Myocyte (in vitro differentiated cells): ENCODE data around the gene CDHR1. TPM values are rescaled to one million over a fixed set of nuclear protein-coding genes. Genes with fewer than 3 reads are reported as not detected.
"Not testable (repeated sequence)": the region's sequence is repeated elsewhere in the genome, so short reads cannot be mapped to it uniquely, and the experiment has no call there.

ENCODE experiments used
- DNase-seq: peaks from one replicate; pipeline ENCODE4 v3.0.0-alpha.2; 2012; ENCODE audit warnings: low read depth
- total RNA-seq: library from RNA; depleted of rRNA; stranded (reverse); fragments of >200 nt; gene quantifications from 2 replicates; pipeline ENCODE4 v1.2.3, GENCODE V29; 2014

The CDHR1 gene
- total RNA-seq, 1 donor from 2014 or later = 0.86 TPM

DNA sequence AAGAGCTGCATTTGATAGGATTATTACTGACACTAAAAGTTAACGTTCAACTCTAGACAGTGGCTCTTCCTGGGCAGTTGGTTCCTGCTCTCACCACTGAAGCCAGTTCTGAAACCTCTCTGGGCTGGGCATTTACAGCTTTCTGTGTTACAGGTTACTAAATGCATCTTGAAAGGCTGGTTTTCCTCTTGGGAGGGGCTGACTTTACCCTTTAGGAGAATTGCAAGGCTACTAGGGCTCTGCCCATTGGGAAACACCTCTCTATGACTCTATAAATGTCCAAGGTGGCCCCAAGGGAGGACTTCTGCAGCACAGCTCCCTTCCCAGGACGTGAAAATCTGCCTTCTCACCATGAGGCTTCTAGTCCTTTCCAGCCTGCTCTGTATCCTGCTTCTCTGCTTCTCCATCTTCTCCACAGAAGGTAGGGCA is 20.8 kb upstream of the CDHR1 start, which contains the start of gene GPR15LG:
GPR15LG (plus strand) TSS at position 301 of the 429 bp plus-strand sequence; CDS start at position 352, 51 bp downstream.
- DNase-seq = no peak

DNA sequence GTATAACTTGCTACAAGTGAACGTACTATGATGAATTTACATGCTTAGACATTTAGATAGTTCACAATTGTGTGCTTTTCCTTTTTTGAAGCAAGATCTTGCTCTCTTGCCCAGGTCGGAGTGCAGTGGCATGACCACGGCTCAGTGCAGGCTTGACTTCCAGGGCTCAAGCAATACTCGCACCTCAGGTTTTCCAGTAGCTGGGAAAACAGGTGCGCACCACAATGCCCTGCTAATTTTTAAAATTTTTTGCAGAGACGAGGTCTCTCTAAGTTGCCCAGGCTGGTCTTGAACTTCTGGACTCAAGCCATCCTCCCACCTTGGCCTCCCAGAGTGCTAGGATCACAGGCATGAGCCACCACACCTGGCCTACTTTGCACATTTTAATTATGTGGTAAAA is 18.9 kb upstream of the CDHR1 start:
- DNase-seq = no peak

DNA sequence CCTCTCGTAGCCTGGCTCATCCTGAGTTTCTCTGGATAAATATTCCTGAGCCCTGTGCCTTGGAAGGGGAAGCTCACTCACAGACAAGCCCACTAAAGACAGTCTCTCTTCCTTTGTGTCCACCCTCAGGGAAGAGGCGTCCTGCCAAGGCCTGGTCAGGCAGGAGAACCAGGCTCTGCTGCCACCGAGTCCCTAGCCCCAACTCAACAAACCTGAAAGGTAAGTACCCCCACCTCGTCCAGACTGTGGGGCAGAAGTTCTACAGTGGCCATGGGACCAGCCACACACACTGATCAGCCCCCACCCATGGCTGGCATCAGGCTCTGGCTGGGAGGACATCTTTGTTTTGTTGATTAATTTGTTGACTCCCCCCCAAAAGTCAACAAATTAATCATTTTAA is 18.0 kb upstream of the CDHR1 start:
- DNase-seq = no peak

DNA sequence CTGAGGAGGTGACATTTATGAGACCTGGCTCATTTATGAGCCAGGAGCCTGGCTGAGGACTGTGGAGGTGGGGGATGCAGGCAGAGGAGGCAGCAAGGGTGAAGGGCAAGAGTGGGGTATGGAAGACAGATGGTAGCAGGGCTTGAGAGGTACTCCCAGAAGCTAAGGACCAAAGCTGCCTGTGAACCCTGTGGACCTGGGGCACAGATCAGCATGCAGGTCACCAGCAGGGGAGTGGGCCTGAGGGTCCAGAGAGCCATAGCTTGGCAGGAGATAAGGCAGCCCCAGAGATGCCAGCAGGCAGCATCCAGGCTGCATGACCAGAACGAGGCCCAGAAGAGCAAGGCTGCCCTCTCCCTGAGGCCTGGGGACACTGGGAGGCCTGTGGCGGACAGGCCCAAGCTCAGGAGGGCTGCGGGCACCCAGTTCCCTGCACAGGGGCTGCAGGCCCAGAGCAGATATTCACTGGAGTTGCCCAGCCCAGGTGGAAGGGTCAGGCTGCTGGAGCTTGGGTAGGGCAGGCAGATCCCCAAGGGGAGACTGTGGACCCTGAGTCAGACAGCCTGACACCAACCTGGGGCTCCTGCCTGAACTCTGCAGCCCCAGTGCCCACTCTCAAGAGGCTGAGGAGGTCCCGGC is 17.4 kb upstream of the CDHR1 start:
- no peak for DNase-seq

DNA sequence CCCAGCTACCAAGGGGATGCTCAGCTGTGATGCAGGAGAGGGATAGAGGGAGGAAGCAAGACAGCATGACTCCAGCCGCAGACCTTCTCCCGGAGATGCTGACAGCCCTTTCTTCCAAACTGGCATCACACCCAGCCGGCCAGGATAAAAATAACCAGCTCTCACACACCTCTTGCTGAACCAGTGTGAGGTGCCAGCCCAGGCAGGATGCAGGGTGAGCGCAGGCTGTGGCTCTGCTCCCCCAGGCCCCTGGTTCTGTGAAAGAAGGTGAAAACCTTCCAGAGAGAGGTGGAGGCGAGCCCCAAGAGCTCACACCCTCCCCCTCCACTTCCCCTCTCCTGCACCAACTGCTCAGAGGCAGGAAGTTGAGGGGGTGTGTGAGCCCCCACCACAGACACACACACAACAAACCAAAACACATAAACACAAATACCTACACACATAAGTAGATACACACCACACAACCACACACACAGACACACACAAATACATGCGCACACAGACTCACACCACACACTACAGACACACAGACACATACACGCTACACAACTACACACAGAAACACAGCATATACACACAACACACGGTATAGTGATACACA is 16.7 kb upstream of the CDHR1 start:
- no peak for DNase-seq

DNA sequence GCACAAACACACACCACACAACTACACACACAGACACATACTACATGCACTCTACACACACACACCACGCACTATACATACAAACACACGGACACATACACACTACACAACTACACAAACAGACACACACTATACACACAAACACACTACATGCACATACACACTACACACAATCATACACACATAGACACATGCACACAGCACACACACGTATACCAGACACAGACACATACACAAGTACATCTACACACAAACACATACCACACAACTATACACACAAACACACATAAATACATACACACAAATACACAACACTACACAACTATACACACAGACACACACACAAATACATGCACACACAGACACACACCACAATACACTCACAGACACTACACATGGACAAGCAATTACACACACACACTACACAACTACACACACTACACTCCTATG is 16.2 kb upstream of the CDHR1 start:
- no peak for DNase-seq

DNA sequence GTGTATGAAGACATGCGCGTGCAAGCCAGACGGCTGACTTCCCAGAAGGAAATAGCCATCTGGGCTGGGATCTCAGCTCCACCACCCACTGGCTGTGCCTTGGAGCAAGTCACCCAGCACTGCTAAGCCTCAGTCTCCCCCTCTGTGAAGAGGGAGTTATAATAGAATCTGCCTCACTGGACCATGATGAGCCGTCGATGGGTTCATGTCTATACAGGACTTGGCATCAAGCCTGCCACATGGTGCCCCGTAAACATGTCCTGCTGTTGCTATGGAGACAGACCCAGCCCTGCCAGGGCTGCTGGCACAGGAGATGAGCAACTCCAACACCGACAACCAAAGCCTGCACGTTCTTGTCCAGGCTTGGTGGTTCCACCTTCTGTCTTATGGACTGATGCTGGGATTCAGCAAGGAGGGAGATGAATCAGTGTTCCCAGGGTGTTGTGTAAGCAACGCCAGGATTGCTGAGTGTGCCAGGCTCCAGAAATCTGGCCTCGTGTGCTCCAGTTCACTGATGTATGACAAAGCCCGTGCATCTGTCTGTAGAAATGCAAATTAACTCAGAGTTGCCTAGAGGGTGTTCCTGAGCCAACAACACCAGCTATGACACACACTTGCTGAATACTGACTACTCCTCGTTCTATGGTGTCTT is 15.2 kb upstream of the CDHR1 start:
- DNase-seq = peak; percentile 16

DNA sequence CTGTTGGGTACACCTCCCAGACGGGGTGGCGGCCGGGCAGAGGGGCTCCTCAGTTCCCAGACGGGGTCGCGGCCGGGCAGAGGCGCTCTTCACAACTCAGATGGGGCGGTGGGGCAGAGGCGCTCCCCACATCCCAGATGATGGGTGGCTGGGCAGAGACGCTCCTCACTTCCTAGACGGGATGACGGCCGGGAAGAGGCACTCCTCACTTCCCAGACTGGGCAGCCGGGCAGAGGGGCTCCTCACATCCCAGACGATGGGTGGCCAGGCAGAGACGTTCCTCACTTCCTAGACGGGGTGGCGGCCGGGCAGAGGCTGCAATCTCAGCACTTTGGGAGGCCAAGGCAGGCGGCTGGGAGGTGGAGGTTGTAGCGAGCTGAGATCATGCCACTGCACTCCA is 14.0 kb upstream of the CDHR1 start:
- DNase-seq = not testable (repeated sequence)

DNA sequence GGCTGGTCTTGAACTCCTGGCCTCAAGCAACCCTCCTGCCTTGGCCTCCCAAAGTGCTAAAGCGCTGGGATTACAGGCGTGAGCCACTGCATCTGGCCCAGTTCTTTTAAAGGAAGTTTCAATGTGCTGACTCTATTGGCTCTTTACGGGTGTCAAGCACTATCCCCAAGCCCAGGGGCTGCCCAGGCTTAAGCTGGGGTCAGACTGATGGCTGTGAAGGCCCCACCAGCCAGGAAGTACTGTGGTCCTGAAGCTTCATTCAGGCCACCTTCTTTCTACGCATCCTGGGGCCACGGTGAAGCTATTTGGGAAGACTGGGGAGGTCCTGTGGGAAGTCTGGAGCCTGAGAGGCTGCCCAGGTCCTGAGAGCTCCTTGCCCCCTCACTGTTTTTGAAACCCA is 12.7 kb upstream of the CDHR1 start:
- DNase-seq = no peak

DNA sequence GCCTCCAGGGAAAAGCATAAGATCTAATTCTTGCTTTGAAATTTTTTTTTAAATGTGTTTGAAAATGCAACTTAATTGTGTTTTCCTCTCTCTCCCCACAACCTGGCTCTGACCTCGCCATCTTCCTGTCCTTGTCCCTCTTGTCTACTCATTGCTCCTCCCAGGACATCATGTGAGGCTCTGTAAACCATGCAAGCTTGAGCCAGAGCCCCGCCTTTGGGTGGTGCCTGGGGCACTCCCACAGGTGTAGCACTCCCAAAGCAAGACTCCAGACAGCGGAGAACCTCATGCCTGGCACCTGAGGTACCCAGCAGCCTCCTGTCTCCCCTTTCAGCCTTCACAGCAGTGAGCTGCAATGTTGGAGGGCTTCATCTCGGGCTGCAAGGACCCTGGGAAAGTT is 9.8 kb upstream of the CDHR1 start:
- no peak for DNase-seq

DNA sequence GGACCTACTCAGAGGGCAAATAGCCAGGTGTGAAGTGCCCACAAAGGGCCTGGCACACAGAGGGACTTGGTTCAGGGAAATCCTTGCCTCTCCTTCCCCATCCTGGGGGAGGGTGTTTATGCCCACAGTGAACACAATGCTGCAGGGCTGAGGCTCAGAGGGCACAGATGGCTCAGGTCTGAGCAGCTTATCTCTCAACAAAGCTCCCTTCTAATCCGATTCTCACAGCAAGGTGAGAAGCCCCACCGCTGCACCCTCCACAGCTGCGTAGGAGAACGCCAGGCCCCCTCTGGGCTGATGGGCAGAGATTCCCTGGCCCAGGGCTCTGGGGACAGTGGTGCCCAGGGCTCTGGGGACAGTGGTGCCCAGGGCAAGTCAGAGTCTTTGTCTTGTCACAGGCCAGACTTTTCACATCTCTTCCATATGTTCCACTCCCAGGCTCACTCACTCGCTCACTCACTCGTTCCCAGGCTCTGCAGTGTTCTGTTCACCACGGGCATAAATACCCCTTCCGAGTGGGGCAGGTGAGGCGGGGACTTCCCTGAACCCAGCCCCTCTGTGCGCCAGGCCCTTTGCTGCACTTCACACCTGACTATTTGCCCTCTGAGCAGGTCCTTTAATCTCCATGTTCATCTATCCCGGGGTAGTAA is 8.7 kb upstream of the CDHR1 start:
- DNase-seq = no peak

DNA sequence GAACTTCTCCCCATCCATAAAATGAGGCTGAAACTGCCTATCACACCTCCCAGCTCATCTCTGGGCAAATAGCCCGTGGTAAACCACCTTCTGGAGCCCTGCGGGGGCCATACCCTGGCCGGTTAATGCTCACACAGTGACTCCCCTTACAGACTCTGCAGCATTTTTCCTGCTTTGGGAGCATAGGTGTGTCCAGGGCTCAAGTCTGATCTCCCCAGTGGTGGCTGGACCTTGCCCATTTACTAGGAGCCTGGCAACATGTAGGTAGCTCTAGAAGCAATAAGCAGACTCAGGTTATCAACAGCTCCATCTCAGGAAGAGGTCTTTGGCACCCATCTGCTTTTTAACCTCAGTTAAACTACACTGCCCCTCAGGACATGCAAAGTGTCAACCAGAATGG is 5.5 kb upstream of the CDHR1 start:
- DNase-seq = no peak

DNA sequence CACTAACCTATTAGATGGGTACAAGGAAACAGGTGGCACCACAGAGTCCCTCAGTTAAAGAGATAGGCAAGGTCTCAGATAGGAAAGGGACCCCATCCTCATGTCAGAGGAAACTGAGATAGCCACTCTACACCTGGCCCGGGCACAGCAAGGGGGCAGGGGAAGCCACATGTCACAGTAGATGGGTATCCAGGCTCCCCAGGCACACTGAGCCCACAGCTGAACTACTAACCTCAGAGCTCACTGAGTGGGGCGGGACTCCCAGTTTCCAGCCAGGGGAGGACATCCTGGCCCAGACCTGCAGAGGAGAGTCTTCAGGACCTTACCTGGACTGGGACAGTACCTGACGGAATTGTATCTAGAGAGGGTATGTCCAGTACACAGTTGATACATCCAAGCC is 3.7 kb upstream of the CDHR1 start:
- DNase-seq = no peak

DNA sequence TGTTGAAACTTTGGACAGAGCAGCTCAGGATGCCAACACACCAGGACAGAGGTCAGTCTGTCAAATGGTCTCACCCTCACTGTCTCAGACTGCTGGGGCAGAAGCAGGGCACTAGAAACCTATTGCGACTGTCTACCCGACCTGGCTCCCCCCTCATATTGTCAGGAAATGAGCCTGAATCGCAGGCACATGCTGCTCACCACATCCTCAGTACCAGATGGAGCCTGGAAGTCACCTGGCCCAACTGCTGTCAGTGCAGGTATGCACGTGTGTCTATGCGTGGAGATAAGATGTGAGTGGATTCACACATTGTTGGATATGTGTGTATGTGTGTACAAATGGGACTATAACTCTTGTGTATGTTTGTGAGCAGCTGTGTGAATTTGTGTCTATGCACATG is 3.2 kb upstream of the CDHR1 start:
- no peak for DNase-seq

DNA sequence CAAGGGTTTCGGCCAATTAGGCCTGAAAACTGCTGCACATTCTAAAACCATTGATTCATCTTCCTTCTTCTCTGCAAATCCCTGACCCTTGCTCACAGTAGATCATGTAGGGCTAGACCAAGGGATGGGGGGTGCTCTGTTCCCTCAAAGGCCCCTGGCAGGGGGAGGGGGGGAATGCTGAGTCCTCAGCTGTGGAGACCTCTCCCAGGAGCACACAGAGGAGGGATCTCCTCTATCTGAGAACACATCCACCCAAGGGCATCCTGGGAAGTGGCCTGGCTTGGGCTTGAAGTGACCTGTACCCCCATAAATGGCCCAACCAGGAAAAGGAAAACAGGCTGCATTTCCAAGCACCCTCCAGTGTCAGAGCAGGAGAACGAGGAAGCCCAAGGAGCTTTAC is 1.0 kb upstream of the CDHR1 start:
- no peak for DNase-seq

DNA sequence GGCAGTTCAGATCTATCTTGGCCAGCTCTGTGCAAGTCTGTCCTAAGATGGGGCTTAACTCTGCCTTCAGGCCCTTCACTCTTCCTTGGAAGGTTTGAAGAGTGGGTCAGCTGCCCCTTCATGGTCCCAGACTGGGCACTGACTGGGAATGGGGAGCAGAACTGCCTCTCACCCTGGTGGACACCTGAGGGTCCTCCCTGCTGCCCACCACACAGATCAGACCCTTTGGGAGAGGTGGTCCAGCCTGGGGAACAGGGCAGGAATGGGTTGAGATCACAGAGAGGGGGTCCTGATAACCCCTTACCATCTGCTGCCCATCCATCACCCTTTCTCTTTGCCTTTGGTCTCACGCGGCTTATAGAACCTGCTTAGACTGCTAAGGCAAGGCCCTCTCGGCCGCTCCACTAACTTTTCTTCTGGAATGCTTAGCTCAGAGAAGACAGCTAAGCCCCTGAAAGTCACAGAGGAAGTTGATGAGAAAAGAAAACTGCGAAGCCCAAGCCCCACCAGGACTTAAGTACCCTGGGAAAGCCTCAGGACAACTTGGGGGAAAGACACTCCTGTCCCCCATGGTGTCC is 402 bp upstream of the CDHR1 start:
- DNase-seq = no peak

DNA sequence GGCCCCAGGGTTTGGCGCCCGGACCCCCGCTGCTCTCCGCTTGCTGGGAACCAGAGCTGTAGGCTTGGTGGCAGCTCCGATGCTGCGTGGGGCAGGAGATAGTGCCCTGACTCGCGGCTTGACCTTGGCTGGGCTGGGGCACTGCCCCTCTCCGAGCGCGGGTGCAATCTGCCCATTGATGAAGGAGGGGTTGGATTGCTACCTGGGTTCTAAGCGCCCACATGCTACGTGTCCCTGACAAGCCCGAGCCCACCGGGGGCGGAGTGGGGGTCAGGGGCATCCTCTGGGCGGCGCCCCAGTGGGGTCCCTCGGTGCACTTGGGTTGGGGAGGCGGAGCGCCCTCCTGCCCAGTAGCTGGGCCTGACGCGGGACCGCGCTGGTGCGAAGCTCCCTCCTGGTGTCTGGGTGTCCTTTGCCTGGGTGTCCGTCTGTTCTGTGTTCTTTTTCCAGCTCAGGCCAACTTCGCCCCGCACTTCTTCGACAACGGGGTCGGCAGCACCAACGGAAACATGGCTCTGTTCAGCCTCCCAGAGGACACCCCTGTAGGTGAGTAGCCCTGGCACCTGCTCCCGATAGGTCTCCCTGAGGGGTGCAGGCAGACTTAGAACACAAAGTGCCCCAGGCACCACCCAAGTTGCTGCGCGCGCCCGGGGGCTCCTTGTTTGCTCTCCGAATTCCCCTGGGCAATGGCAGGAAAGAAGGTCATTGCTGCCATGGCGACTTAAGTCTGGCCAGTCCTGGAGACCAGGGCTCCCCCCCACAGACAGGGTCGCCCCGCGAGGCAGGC is 900 bp downstream of the CDHR1 start:
- DNase-seq = no peak

DNA sequence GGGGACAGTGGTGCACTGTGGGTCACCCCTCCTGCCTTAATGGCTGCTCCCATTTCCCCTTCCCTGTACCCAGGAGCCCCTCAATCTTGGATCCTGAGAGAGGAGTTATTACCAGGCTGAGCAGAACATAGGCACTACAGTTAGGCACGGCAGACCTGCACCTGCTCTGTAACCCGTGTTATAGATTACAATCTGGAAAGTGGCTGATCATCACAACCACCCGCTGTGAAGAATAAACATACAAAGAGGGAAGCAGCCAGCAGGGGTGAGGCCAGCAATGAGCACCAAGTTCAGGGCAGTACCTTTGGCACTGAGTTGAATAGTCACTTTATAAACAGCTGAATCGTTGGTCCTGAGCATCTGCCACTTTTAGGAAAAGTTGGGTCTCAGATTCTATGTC is 1.7 kb downstream of the CDHR1 start:
- DNase-seq = no peak

DNA sequence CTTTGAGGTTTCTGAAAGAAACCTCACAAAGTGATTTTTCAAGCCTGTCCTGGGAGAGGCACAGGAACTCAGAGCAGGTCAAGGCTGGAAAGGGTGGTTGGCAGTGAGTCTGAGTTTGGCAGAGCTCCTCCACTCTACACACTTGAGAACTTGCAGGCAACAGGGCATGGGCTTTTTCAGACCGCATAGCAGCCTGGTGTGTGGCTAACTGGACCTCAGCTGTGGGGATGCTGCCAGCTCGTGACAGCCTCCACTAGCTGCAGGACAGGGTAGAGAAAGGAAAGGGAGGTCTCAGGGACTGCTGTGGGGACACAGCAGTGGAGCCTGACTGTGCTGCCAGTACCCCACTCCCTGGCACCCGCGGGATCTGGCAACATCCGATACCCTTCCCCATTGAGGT is 2.6 kb downstream of the CDHR1 start:
- peak; percentile 77 for DNase-seq

DNA sequence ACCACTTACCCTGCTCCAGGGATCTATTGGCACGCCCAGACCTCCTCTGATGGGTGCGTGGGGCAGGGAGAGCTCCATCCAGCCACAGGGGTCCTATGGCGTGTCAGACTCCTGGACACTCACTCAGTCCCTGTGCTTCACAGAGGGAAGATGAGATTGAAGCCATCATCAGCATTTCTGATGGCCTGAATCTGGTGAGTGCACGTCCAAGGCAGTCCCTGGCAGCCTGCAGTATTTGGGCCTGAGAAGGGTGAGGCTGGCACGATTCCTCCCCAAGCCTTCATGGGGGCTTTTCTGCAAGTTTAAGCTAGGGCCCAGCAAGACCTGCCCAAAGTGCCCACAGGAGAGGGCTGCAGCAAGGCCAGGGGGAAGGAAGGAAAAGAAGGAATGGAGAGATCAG is 3.3 kb downstream of the CDHR1 start:
- no peak for DNase-seq
